NCI-H2107 treated with DMSO at 0.1 percent for 48 hours (cell line): ENCODE results near the gene ZNF236.

Experiments used
- DNase-seq: peaks from one replicate; lab custom pipeline; 2025; ENCODE audit not compliant: unreplicated experiment; lab: John Stamatoyannopoulos, UW

ZNF236 gene

DNA sequence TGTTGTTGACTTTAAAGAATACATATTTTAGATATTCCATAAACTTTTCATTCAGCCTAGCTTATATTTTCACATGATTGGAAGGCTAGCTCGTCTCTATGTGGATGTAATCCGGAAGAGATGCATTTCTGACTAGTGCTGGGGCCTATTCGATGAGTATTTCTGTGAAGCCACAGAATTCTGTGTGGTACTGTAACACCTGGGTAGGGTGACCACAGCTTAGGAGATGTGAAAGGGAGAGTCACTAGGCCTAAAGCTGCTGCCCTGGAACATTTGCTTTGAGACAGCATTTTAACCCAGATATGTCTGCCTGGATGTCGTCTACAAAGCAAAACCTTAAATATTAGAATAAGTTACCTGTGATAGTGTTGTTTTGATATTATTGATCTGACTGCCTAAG is 83.5 kb downstream of the ZNF236 start:
- DNase-seq, result no peak

DNA sequence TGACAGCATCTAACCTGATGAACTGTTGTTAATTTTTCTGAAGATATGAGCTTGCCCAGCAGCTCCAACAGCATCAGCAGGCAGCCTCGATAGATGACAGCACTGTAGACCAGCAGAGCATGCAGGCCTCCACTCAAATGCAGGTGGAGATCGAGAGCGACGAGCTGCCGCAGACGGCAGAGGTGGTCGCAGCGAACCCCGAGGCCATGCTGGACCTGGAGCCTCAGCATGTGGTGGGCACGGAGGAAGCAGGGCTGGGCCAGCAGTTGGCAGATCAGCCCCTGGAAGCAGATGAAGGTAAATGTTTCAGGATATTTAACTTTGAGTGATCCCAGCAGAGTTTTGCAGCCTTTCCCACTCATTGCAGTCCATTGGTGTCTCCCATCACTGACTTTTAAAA is 85.9 kb downstream of the ZNF236 start:
- DNase-seq, result no peak

DNA sequence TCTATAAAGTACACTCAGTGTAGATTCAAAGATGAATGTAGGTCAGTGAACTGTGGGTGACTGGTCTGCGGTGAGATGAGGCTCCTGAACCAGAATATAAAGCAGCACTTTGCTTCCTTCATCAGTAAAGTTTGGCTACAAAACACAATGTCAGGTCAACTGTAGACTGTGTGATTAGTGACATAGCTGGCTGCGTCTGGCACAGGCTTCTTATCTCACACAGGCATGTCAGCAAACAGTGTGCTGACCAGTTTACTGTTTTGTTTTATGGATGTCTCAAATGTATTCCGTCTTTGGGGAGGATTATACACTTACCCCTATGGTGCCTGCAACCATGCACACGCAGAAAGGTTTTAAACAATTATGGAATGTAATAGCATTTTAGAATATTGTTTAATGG is 87.1 kb downstream of the ZNF236 start:
- no peak for DNase-seq

DNA sequence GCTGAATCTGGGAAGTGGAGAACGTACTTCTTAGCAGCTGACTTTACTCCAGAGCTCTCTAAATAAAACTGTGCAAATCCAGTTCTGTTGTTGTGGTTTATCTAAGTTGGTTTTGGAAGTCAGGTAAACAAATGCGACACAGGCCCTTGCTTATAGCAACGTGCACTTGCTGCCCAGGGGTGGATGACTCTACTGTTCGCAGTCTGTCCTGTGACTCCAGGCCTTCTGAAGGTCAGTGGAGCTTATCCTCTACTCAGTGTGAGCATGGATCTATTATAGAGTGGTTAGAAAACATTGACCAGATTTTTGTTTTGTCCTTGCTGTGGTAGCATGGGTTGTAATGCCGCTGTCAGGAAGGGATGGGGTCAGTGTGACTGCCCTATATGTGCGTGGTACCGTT is 89.1 kb downstream of the ZNF236 start:
- DNase-seq, result no peak

DNA sequence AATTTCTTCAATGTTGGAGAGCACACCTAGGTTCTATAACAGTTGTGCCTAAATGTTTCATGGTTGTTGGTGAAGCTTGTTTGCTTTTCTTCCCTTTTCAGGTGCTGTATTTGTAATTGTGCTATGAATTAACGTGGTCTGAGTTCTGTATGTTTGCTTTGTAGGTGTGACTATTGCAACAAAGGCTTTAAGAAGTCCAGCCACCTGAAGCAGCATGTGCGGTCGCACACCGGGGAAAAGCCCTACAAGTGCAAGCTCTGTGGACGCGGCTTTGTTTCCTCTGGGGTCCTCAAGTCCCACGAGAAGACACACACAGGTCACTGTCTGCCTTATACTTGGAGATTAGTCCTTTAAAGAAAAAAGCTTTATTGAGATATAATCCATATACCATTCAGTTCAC is 91.2 kb downstream of the ZNF236 start:
- peak; percentile 47 for DNase-seq

DNA sequence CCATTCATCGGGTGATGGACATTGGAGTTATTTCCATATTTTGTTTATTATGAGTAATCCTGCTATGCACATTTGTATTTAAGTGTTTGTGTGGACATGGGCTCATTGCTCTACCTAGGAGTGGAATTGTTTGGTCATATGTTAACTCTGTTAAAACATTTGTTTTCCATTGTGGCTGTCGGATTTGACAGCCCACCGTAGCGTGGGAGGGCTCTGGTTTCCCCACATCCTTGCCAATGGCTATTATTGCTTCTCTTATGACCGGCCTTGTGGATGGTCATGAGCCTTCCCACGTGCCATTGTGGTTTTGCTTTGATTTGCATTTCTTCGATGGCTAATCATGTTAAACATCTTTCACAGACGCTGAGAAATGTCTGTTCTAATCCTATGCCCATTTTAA is 92.0 kb downstream of the ZNF236 start:
- no peak for DNase-seq

DNA sequence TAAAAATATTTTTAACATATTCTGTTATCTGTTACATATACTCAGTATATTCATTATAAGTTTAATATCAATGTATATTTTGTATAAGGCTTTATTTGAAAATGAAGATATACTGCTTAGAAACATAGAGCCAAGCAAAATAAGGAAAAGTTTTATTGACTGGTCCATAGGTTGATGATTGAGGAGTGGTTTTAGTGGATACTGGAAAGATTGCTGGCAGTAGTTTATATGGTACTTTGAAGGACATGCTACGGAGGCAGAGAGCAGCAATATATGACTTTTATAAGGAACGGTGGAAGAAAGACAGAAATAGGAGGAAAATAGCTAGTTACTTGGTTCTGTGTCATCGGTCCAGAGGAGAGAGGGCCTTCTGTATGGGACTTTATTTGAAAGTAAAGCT is 92.4 kb downstream of the ZNF236 start:
- DNase-seq, result no peak

DNA sequence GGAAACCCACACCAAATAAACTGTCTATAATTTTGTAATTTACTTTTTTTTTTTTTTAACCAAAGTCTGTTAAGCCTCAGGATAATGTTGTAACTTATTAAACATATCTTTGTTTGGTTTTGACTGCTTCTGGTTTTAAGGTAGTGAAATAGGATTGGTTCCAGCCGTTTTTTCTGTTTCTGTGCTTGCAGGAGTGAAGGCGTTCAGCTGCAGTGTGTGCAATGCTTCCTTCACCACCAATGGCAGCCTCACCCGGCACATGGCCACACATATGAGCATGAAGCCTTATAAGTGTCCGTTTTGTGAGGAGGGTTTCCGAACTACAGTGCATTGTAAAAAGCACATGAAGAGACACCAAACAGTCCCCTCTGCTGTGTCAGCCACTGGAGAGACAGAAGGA is 93.1 kb downstream of the ZNF236 start:
- no peak for DNase-seq

DNA sequence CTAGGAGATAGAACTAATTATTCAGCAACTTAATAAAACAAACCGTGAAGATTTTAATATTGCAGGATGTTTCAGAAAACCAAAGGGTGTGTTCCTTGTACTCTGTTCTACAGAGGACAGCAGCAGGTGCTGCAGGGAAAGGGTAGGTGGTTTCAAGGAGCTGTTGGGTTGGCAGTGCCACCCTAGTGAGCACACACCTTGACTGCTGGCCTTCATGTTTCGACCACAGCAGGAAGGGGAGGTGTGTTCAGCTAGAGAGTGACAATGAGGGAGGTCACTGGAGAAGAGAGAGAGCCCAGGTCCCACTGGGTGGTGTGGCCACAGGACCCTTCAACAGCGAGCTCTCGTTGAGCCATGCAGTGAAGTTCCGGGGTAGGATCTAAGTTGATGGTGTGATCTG is 98.6 kb downstream of the ZNF236 start:
- no peak for DNase-seq

DNA sequence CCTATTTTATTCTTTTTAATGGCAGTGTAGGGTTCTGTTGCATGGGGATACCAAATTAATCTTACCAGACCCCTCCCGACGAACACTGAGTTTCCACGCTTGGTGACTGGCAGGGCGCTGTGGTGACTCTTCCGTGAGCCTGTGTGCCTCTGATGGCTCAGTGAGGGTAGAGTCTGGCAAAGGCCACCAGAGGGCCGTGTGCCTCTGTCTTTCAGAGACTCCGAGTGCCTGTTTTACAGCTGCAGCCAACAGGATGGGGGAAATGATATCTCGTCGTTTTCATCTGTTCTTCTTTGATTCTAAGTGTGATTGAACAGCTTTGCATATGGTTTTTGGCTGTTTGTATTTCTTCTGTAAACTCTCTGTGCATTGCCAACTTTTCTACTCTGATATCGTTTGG is 99.8 kb downstream of the ZNF236 start:
- peak; percentile 84 for DNase-seq

DNA sequence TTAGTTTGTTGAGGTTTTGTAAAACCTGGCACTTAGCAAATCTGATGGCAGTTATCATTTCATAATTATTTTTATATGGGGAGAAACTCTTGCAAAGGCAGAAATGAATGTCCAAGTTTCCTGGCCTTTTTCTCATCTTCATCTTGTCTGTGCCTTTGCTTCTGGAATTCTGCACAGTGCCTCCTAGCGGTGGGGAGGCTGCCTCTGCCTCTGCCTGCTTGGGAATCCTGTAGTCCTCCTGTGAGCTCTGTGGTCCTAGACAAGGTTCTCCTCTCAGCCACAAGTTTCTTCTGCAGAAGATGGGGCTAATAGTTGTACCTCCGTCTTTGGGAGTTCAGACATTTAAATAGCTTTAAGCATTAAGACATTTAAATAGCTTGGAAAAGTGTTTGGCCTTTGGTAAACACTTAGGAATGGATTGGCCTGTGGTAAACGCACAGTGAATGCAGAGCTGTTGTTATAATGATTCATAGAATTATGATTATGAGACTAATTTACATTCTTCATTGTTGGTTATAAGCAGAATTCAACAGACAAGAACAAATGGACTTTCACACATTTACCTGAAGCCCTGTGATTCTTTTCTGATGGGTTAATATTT is 101.2 kb downstream of the ZNF236 start:
- no peak for DNase-seq

DNA sequence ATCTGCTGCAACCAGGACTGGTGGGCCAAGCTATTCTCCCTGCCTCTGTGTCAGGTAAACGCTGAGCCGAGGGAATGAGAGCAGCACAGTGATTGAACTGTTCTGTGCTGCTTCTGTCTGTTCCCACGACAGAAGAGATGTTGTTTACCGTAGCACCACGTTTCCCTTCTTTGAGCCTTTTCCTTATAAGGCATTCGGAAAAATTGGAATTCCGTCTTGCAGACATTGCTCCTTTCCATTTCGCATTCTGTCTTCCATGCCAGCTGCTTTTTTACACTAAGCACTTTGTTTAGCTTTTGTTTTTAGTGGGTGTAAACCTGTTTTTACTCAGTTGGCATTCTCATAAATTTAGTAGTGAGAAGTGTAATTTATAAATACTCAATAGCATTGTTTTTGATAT is 103.1 kb downstream of the ZNF236 start:
- DNase-seq, result no peak

DNA sequence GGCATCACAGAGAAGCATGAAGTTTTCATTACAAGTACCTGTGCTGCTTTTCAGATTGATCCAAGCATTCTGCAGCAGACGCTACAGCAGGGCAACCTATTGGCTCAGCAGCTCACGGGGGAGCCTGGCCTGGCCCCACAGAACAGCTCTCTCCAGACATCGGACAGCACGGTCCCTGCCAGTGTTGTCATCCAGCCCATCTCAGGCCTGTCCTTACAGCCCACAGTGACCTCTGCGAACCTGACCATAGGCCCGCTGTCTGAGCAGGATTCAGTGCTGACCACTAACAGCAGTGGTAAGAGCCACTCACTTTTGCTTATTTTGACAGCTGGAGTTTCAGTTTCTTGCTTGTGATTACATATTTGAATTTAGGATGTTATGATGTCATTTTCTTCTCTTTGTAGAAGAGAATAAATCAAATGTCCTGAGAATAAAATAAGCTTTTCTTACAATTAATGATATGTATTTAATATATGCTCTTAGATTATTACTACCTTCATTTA is 104.9 kb downstream of the ZNF236 start:
- DNase-seq, result no peak

DNA sequence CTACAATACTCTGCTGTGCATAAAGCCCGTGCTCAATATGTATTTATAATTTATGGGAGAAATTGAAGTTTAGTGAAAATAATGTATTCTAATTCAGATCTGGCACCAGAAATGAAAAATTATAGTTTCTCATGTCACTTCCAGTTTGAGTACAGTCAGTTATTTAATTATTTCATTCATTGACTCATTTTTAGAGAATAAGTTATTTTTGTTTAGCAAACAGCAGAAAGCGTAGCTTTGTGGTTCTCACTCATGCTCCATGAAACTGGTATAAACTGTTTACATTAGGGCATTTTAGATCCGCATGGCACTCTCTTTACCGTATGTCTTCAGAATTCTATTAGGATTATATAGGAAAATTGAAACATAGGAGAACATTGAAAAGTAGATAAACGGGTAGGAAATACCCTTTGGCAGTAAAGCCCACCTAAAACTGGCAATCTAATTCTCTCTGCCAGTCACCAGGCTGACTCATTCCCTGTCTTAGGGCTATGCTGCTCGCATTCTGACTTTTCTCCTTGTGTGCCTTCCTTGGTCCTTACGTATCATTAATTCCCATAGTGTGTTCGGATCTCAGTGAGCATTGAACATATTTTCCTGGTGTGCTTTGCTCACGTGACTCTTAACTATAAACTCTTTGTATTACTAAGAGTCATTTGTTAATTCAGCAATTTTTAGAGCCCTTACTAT is 106.0 kb downstream of the ZNF236 start:
- no peak for DNase-seq

DNA sequence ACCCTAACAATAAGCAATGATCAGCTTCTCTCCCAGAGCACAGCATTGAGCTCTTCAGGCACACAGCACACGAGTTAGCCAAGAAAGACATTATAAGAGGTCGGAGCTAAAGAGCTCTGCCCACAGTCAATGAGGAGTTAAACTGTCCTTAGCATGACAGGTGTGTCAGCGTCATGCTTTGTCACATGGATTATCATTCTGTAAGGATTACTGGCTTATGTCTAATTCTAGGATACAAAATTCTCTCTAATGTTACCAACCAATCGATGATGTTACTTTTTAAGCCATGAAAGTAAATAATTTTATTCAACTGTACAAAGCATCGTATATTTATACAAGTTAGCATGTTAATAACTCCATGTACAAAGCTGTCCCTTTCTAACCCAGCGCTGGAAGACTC is 108.8 kb downstream of the ZNF236 start:
- no peak for DNase-seq

DNA sequence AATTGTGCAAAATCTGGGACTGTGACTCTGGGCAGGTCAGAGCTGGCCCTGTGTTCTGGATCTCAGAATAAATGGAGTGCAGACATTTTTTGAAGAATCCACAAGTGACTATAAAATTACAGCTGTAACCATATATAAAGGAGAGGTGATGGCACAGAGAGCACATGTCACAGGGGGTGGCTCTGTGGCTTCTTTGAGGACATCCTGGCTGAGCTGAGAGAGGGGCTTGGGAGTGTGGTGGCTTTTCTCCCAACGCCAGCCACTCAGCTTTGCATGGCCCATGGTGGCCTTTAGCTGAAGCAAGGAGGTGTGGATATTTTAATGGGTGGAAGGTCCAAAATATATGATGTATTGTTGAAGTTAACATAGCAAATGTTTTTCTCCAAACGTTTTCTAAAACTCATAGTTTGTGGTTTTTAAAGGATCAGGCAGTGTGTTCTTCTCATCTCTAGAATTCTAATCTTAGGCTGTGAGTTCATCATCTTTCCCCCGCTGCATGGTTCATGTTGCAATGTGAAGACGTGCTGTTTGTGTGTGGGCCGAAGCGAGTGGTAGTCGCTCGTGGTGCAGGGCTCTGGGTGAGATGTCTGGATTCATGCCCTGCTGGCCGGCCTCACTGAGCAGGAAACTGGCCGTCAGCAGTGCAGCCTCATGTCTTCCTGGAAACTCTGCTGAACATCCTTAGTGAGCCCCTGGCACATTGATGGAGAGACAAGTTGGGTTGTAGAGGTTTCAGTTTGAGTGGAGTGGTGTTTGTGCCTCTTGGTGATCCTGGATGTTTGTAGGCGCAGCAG is 109.9 kb downstream of the ZNF236 start:
- DNase-seq, result no peak

DNA sequence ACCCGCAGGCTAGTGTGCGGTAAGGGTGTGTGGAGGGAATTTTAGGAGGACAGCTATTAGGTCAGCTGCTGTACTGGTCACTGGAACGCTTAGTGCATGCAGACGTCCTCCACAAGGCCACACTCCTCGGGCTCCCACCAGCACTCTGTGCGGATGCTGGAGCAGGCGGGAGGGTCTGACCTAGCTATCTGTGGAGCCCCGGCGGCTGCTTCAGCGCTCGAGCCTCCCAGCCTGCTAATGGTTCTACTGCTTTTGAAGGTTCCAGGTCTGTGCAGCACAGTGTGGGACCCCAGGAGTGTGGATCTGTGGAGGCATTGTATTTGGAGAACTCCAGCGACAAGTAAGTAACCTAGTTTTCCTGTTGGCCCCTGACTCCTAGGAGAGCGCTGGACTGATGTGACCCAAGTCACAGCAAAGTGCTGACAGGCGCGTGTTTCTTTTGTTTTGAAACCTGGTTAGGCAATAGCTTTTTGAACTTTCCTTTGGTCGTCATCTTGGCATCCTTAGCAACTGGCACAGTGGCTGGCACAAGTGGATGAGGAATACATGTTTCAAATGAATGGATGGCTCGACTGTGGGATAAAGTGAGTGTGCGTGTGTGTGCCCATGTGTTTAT is 113.5 kb downstream of the ZNF236 start:
- DNase-seq, result no peak

DNA sequence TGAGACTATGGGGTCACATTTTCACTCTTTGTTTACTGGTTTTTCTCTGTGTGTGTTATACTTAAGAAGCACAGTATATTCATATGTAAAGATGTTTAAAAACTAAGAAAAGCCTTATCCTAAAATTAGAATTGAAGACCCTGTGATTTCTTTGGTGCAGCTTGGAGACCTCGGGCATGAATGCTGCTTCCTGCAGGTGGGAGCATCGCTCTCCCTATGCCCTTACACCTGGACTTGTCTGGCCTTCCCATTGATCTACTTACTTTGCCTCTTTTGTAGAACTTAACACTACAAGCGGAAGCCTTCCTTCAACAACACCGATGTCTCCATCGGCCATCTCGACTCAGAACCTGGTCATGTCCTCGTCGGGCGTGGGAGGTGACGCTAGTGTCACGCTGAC is 114.5 kb downstream of the ZNF236 start:
- DNase-seq, result no peak

DNA sequence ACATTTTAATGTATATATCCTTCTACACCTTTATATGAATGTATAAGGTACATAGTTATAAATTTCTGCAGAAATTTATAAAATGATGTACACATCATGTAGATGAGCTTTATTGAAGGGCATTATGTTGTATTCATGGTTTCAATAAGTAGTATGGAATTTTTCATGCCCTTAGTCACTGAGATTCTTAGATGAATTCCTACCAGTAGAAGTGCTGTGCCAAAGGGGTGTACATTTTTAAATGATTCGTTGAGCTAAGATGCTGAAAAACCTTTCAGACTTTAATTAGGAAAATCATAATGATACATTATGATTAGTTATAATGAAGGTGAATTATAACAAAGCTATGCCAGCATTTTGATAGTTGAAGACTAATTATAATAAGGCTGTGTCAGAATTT is 115.2 kb downstream of the ZNF236 start:
- no peak for DNase-seq

DNA sequence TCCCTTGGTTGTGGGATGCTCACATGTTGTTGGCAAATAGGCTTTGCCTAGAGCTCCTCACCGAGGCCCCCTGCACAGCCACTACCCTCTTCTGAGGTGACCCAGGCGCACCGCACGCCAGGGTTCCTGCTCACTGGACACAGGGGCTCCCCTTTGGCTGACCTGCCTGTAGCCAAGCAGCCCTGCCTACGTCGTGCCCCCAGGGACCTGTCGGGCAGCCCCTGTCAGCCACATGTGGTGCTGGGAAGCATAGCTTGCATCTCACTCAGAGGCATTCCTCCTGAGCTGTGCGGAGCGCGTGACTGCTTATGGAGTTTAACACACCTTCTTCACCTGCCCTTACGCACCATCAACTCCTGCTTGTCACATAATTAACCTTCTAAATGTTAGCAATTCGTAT is 116.3 kb downstream of the ZNF236 start:
- no peak for DNase-seq

DNA sequence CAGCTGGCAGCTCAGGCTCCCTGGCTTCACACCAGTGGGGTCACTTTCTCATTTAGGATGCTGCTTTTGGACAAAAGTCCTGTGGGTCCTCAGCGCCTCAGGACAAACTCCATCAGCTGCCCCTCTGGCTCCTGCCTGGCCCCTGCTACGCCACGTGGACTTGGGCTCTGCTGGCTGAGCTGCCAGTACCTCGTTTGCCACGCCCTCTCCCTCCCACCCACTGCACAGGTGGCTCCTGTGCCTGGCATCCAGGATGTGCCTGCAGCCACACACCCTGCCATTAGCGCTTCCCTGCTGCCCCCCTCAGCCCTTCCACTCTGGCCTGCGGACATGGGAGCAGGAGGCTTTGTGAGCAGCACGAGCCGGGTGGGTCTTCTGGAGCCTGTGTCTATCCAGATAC is 118.9 kb downstream of the ZNF236 start:
- no peak for DNase-seq
